ENCODE measurements around the gene MED28.

The MED28 gene

DNA sequence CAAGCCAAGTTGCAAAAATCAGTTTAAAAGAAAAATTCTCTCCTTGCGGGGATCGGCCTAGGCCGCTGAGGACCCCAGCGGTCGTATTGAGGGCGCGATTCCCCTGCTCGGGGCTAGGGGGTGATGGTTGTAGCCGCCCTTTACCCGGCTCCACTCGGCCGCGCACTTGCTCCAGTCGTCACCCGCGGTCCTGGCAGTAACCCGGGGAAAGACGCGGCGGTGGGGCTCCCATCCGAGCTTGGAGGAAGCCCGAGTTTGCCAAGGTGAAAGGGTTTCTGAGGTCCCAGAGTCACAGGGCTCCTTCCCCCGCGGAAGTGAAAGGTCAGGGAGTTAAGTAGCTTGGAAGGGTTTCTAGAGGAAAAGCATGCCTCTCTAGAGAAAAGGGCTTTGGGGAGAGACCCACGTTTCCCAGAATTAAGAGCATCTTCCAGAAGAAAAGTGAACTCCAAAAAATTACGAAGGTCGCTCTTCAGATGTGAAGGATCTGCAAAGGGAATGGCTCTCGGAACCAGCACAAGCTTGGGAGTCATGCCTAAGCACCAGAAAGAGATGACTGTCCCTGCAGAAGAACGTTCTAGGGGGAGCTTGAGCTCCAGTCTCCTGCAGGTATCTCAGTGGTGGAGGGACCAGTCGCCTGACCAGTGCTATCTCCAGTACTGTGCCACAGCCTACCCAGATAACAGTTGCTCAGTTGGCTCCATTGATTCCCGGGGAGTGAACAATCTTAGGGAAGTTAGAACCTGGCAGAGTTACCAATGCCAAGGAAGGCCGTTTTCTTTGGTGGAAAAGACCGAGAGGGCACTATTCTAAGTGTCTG lies 36.6 kb upstream of the MED28 start:
- TF ChIP-seq, protein P1, sequence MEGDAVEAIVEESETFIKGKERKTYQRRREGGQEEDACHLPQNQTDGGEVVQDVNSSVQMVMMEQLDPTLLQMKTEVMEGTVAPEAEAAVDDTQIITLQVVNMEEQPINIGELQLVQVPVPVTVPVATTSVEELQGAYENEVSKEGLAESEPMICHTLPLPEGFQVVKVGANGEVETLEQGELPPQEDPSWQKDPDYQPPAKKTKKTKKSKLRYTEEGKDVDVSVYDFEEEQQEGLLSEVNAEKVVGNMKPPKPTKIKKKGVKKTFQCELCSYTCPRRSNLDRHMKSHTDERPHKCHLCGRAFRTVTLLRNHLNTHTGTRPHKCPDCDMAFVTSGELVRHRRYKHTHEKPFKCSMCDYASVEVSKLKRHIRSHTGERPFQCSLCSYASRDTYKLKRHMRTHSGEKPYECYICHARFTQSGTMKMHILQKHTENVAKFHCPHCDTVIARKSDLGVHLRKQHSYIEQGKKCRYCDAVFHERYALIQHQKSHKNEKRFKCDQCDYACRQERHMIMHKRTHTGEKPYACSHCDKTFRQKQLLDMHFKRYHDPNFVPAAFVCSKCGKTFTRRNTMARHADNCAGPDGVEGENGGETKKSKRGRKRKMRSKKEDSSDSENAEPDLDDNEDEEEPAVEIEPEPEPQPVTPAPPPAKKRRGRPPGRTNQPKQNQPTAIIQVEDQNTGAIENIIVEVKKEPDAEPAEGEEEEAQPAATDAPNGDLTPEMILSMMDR (IDR thresholded peaks at IDR 0.05; ENCODE audit: control insufficient read depth, insufficient read depth, low read depth, low read length, missing control alignments): no peak
- no peak for DNase-seq (ENCODE audit: low read depth)
- peak overlapping the region; percentile 78 for H3K4me3 ChIP-seq (ENCODE audit: control insufficient read depth, low read depth, low read length)

DNA sequence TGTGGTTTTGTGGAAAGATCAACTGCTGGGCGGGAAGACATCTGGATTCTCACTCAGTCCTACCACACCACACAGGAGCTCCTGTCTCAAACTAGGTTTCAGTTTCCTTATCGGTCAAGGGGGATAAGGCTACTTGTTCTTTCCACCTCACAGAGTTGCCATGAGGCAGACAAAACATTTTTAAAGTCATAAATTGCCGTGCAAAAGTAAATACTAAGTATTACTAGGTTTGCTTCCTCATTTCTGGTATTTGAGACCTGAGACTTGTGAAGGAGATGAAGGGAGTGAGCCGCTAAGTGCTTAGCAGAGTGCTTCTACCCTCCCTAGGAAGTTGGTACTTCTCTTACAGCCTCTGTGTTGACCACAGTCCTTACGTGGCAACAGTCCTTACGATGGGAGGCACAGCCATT lies 36.0 kb upstream of the MED28 start:
- peak overlapping the region; percentile 78 for H3K4me3 ChIP-seq (ENCODE audit: control insufficient read depth, low read depth, low read length)
- TF ChIP-seq, protein P1 (IDR thresholded peaks at IDR 0.05; ENCODE audit: control insufficient read depth, insufficient read depth, low read depth, low read length, missing control alignments): no peak
- no peak for DNase-seq (ENCODE audit: low read depth)

DNA sequence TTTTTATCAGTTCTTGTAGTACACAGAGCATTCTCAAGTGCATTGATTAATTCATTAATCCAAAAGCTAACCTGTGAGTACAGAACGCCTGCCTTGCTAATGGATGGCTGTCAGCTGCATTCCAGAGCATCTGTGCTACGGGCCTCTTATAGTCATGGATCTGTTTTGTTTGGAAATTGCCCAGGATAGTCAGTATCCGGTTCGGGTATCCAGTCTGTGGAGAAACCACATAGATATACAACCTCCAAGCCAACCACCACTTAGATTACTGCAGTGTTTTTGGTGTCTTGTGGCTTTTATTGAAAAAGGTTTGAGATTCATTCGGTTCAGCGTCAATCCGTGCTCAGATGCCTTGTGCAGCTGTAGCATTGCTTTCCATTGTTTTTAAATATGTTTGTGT lies 33.5 kb upstream of the MED28 start:
- TF ChIP-seq, protein P1 (IDR thresholded peaks at IDR 0.05; ENCODE audit: control insufficient read depth, insufficient read depth, low read depth, low read length, missing control alignments): no peak
- no peak overlapping the region for H3K4me3 ChIP-seq (ENCODE audit: control insufficient read depth, low read depth, low read length)
- peak; percentile 31 for DNase-seq (ENCODE audit: low read depth)

DNA sequence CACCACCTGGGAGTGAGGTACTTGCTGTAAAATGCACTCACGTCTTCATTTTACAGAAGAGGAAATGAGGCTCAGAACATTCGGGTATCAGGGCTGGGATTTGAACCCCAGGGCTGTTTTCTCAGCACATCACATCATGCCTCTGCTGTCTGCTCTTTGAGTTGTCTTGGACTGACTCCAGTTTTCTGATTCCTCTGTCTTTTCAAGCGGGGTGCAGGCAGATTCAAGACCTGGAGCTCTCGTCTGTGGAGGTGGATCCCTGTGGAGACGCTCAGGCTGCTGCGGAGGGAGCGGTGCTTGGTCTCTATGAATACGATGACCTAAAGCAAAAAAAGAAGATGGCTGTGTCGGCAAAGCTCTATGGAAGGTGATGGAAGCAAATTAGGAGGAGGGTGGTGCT lies 31.2 kb upstream of the MED28 start:
- DNase-seq (ENCODE audit: low read depth): no peak
- H3K4me3 ChIP-seq (ENCODE audit: control insufficient read depth, low read depth, low read length): no peak overlapping the region
- TF ChIP-seq, protein P1 (IDR thresholded peaks at IDR 0.05; ENCODE audit: control insufficient read depth, insufficient read depth, low read depth, low read length, missing control alignments): no peak

DNA sequence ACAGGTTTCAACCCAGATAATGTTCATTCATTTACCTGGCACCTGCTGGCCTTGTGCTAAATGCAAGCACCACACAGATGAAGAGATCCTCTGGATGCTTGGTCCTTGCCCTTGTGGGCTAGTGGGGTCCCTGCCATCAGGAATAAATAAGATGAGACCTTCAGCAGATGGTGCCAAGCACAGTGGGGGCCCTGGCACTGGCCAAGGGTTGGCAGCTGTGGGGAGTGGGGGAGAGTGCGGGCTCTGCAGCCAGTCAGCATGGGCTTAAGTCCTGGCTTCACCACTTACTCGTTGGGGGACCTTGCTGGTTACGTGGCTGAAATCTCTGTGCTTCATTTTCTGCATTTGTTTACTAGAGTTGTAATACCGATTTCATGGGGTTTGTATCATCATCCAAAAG lies 30.5 kb upstream of the MED28 start:
- H3K4me3 ChIP-seq (ENCODE audit: control insufficient read depth, low read depth, low read length): no peak overlapping the region
- DNase-seq (ENCODE audit: low read depth): no peak
- TF ChIP-seq, protein P1 (IDR thresholded peaks at IDR 0.05; ENCODE audit: control insufficient read depth, insufficient read depth, low read depth, low read length, missing control alignments): no peak

DNA sequence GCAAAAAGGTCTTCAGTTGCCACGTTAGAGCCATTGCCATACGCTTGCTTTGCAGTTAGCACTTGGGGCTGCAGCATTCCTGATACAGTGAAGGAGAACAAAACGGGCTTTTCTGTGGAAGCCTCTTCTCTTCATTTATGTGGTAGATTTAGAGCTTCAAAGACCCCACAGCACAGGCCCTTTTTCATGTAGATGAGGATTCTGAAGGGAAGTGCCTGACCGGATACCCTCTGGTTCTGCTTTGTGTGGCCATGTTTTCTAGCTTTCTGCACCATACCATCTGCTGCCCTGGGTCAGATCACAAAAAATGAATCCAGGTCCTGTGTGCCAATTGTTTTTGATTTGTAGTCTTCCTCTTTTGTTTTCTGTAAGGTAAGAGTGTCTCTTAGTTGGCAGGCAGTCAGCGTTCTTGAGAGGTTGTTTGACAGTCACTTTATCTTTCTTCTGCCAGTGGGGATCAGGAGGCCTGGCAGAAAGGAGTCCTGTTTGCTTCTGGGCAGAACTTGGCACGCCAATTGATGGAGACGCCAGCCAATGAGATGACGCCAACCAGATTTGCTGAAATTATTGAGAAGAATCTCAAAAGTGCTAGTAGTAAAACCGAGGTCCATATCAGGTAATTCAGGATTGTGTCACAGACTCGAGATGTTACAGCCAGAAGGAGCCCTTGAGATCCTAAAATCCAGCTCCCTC lies 29.8 kb upstream of the MED28 start:
- no peak overlapping the region for H3K4me3 ChIP-seq (ENCODE audit: control insufficient read depth, low read depth, low read length)
- TF ChIP-seq, protein P1 (IDR thresholded peaks at IDR 0.05; ENCODE audit: control insufficient read depth, insufficient read depth, low read depth, low read length, missing control alignments): no peak
- DNase-seq (ENCODE audit: low read depth): no peak
